ENCODE data around the gene IRF2.

The IRF2 gene

DNA sequence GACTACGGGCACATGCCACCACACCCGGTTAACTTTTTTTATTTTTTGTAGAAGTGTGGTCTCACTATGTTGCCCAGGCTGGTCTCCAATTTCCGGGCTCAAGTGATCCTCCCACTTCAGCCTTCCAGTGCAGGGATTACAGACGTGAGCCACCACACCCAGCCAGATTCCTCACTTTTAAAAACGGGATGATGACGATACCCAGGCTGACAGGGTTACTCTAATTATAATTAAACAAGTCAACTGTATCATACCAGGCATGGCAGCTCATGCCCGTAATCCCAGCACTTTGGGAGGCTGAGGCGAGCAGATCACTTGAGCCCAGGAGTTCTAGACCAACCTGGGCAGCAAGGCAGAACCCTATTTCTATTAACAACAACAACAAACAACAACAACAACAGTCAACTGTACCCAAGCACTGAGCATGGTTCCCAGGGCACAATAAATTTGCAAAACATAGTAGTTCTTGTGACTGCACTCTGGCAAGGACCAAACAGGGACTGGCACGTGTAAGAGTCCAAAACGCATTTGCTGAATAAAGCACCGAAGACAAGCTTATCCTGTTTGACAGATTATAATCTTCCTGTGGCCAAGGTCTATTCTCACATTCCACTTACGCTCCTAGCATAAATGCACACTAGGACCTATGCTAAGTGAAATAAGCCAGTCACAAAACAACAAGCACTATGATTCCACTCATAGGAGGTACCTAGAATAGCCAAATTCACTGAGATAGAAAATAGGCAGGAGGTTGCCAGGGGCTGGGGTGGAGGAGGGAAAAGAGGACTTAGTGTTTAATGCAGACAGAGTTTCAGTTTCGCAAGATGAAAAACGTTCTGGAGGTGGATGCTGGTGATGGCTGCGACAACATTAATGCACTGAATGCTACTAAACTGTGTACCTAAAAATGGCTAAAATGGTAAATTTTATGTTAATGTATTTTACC is 77.5 kb downstream of the IRF2 start:
- no peak overlapping the region for H3K27ac ChIP-seq
- no peak for TF ChIP-seq ZFX (IDR thresholded peaks at IDR 0.05; ENCODE audit: borderline replicate concordance)
- TF ChIP-seq, protein P1, sequence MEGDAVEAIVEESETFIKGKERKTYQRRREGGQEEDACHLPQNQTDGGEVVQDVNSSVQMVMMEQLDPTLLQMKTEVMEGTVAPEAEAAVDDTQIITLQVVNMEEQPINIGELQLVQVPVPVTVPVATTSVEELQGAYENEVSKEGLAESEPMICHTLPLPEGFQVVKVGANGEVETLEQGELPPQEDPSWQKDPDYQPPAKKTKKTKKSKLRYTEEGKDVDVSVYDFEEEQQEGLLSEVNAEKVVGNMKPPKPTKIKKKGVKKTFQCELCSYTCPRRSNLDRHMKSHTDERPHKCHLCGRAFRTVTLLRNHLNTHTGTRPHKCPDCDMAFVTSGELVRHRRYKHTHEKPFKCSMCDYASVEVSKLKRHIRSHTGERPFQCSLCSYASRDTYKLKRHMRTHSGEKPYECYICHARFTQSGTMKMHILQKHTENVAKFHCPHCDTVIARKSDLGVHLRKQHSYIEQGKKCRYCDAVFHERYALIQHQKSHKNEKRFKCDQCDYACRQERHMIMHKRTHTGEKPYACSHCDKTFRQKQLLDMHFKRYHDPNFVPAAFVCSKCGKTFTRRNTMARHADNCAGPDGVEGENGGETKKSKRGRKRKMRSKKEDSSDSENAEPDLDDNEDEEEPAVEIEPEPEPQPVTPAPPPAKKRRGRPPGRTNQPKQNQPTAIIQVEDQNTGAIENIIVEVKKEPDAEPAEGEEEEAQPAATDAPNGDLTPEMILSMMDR (IDR thresholded peaks at IDR 0.05), result no peak

DNA sequence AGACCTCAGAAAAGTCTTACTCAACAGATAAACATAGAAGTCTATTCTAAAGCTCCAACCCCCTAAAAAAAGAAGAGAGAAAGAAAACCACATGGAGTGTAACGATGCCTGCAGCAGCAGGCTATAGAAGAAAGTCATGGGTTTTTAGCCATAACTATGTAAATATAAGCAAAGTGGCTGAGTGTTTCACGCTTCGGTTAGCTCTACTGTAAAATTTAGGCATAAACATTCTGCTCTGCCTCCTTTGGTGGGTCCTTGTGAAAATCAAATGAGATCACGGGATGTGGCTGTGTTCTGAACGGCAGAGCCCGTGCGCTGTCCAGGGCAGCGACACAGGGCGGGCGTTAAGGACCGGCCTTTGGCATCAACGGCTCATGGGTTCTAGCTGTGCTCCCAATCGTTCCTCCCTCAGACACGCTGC is 78.4 kb downstream of the IRF2 start:
- no peak for TF ChIP-seq ZFX (IDR thresholded peaks at IDR 0.05; ENCODE audit: borderline replicate concordance)
- TF ChIP-seq, protein P1 (IDR thresholded peaks at IDR 0.05), result no peak
- no peak overlapping the region for H3K27ac ChIP-seq

DNA sequence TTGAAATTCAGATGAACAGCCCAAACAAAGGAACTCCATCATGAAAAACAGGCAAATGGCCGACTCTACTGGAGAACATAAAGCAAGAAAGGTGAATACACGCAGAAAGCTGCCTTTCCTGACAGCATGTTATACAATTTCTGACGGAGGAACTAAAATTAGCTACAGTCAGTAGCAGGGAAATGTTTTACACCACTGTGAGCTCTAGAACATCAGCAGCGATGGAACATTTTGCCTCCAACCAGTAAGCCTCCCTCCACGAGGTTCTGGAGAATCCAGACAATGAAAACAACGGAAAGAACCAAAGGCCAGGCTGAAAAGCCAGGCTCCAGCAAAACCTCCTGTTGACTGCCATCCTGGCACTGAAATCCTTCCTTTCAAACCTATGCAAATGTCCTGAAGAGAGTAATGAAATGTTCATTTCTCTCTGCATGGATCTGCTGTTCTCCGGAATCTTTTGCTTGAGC is 78.9 kb downstream of the IRF2 start:
- H3K27ac ChIP-seq, result no peak overlapping the region
- TF ChIP-seq, protein P1 (IDR thresholded peaks at IDR 0.05), result no peak
- no peak for TF ChIP-seq ZFX (IDR thresholded peaks at IDR 0.05; ENCODE audit: borderline replicate concordance)

DNA sequence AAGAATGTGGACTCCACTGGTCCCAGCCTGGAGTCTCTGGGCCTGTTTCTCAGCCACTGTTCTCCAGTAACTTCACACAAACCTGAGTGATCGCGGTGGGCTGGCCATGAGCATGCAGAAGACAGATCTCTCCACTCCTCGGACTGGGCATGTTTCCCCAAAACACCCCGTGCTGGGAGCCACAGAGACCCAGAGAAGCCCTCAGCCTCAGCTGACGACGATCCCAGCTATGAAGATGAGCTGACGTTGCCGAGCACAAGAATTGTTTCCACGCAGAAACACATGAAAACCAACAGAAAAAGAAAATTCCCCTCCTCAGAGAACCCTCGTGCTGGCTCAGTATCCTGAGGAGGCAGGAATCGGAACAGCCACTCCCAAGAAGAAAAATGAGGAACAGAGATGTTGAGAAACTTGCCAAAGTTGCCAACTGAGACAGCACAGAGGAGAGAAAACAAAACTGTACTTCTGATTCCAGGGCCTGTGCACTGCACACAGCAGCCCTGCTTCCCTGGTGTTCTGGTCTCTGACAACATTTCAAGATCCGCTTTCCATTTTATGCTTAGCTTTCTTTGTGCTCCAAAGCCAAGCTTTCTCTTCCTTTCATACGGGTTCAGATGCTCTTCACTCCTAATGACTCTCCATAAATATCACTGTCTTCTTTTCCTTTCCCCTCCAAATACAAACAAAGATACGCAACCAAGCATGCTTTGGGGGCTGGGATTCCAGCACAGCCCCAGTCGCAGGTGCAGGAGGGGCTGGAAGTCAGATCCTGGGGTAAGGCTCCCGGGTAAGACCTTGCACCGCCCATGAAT is 81.4 kb downstream of the IRF2 start:
- no peak for TF ChIP-seq ZFX (IDR thresholded peaks at IDR 0.05; ENCODE audit: borderline replicate concordance)
- TF ChIP-seq, protein P1 (IDR thresholded peaks at IDR 0.05), result no peak
- H3K27ac ChIP-seq, result no peak overlapping the region

DNA sequence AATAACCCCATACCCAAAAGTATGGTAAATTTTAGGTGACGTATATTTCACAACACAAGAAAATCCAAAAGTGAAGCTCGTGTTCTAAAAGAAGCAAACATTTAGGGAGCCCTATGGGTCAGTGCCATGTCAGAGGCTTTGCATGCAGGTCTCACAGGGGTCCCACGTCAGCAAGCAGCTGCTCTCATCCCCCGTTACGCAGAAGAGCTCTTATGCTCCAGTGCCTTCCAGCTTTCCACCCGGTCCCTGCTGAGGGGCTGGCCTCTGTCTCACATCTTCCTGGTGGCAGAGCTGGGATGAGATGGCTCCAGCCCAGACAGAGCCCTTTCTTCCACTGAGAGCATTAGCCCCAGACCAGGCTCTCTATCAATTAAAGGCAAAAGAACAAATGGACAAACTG is 82.0 kb downstream of the IRF2 start:
- TF ChIP-seq, protein P1 (IDR thresholded peaks at IDR 0.05), result no peak
- TF ChIP-seq ZFX (IDR thresholded peaks at IDR 0.05; ENCODE audit: borderline replicate concordance), result no peak
- H3K27ac ChIP-seq, result no peak overlapping the region

DNA sequence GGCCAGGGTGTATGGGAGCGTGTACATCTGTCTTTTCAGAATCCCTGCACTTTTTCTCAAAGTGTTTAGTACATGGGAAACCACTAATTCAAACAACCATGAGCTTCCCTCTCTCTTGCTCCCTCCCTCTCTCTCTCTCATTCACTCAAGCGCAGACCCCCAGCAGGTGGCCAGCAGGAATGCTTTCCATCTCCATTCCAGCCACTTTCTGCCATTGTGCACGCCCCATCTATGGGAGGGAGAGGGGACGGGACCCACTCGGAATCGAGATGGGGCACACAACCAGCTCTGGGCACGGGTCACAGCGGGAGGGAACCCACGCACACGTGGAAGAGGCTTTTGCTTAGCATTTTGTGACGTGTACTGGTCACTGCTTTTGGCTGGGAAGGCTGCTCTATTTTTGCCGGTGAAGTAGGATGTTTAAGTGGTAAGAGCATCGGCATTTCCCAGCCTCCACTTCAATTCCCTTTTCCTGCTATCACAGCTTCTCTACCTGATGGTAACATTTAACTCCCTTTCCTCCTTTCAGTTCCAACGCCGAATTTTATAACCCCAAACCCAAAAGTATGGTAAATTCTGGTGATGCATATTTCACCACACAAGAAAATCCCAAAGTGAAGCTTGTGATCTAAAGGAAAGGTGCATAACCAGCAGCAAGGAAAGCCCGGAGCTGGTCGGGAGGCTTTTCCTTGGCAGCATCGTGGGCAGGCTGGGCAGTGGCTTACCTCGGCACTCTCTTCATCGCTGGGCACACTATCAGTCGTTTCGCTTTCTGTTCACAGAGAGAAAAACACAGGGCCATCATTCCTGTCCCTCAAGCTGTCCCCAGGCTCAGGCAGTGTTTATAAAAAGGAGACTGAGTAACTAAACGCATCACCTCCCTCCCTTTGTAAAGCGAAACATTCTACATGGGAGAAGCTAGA is 84.1 kb downstream of the IRF2 start:
- TF ChIP-seq, protein P1 (IDR thresholded peaks at IDR 0.05), result no peak
- no peak for TF ChIP-seq ZFX (IDR thresholded peaks at IDR 0.05; ENCODE audit: borderline replicate concordance)
- H3K27ac ChIP-seq, result no peak overlapping the region

Measured in 22Rv1 (cell line).